ENCODE data around the gene PLB1.
"Not testable (repeated sequence)": the region's sequence is repeated elsewhere in the genome, so short reads cannot be mapped to it uniquely, and the experiment has no call there.

The PLB1 gene

DNA sequence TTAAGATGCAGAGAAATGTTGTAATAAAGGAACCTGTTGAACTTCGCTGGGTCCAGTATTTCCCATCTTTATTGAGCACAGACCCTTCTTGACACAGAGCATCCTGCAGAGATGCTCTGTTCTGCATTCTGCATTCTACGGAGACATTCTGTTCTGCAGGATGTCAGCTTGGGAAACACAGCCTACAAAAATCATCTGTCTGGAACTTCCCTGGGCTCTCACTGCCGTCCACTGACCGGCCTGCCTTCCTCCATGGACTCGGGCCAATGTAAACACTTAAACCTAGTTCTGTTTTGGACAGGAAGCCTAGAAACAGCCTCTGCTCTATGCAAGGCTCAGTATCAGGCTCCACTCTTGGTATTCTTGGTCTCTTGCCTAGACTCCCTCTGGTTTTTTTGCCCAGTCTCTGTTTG is 165.7 kb downstream of the PLB1 start:
- TF ChIP-seq, protein P1, sequence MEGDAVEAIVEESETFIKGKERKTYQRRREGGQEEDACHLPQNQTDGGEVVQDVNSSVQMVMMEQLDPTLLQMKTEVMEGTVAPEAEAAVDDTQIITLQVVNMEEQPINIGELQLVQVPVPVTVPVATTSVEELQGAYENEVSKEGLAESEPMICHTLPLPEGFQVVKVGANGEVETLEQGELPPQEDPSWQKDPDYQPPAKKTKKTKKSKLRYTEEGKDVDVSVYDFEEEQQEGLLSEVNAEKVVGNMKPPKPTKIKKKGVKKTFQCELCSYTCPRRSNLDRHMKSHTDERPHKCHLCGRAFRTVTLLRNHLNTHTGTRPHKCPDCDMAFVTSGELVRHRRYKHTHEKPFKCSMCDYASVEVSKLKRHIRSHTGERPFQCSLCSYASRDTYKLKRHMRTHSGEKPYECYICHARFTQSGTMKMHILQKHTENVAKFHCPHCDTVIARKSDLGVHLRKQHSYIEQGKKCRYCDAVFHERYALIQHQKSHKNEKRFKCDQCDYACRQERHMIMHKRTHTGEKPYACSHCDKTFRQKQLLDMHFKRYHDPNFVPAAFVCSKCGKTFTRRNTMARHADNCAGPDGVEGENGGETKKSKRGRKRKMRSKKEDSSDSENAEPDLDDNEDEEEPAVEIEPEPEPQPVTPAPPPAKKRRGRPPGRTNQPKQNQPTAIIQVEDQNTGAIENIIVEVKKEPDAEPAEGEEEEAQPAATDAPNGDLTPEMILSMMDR (IDR thresholded peaks at IDR 0.05; ENCODE audit: low read depth, low read length), result no peak
- peak; percentile 55 for DNase-seq (ENCODE audit: extremely low read depth, low read depth)

DNA sequence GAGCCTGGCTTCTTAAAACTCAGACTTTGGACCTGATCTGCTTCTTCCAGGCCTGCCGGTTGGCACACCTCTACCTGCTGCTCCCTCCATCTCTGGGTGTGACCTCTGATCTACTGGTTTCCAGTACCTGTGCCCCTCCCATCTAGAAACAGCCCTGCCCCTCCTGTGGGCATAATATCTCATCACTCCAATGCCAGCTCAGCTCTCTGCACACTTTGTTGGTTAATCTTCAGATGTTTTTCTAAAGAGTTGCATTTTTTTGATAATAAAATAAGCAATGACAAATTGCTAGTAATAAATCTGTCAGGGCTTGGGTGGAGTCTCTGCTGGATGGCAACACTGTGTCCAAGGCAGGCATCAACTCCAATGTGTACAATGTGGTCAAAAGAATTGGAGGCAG is 166.2 kb downstream of the PLB1 start:
- TF ChIP-seq, protein P1 (IDR thresholded peaks at IDR 0.05; ENCODE audit: low read depth, low read length), result no peak
- no peak for DNase-seq (ENCODE audit: extremely low read depth, low read depth)

DNA sequence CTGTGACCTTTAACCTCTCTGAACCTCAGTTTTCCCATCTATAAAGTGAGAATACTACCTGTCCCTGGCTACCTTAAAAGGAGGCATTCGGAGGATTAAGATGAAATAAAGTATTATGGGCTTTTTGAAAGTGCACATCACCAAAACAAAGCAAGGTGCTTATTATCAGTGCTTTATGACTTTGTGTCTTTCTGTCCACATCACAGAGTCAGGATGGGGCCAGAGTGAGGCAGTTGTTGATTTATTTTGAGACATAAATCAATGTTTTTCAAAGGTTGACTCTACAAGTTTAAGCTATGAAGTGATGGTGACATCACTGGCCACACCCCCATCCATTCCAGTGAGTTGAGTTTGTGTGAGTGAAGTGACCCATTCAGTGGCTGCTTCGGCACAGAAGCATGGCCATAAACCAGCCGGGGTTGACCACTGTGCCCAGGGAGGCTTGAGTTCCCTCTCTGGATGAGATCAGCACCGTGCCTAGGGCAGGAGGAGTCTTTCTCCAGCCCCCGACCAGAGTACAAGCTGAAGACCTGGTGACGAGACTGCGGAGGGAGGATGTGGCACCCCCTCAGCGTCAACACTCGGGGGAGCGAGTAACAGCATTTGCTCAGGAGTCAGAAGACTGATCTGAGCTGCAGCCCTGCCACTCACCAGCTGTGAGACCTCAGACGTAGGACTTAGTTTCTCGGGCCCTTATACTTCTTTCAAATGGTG is 166.8 kb downstream of the PLB1 start:
- TF ChIP-seq, protein P1 (IDR thresholded peaks at IDR 0.05; ENCODE audit: low read depth, low read length), result no peak
- no peak for DNase-seq (ENCODE audit: extremely low read depth, low read depth)

DNA sequence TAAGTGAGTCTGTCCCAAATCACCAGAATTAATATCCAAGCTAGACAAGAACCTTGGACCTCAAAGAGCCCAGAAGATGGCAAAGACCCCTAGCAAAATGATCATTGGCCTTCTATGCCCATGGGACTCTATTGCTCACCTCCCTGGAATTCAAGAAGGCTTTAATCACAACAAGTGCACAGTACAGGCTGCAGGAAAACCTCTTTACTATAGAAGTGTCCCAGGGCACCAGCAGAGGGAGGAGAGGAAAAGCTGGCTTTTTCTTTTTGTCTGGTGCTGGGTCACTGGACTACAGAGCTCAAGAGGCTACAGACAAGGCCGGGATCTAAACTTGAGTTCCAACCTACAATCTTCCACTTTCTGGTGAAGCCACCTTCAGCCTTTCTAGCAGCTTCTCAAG is 167.5 kb downstream of the PLB1 start:
- TF ChIP-seq, protein P1 (IDR thresholded peaks at IDR 0.05; ENCODE audit: low read depth, low read length), result peak; percentile 43
- DNase-seq (ENCODE audit: extremely low read depth, low read depth), result no peak

DNA sequence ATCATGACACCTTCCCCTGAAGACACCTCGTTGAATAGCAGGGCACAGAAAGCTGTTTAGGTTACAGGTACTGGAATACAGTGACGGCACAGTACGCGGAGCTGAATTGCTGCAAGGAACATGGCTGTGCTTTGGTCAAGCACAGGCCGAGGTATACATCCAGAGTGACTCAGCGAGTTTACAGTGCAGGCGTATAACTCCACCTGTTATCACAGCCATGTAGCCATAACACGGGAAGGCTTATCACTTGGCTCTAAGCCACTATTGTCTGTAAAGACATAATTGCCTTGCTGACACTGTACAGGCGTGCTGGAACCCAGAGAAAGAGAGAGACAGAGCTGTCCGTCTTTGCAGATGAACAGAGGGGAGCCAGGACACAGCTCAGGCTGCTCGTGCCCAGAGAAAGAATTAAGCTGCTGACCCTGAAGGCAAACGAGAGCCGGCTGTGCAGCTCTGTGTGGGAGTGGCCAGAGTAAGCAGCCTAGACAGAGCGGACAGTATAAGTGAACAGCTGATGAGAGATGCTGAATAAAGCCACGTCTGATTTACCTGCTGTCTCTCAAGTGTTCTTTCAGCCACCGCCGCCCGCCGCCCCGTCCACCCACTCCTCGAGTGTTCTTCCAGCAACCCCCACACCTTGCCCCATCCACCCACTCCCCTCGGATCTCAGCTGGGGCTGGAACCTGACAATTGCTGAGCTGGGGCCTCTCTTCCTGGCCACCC is 168.4 kb downstream of the PLB1 start:
- TF ChIP-seq, protein P1 (IDR thresholded peaks at IDR 0.05; ENCODE audit: low read depth, low read length), result no peak
- DNase-seq (ENCODE audit: extremely low read depth, low read depth), result no peak

DNA sequence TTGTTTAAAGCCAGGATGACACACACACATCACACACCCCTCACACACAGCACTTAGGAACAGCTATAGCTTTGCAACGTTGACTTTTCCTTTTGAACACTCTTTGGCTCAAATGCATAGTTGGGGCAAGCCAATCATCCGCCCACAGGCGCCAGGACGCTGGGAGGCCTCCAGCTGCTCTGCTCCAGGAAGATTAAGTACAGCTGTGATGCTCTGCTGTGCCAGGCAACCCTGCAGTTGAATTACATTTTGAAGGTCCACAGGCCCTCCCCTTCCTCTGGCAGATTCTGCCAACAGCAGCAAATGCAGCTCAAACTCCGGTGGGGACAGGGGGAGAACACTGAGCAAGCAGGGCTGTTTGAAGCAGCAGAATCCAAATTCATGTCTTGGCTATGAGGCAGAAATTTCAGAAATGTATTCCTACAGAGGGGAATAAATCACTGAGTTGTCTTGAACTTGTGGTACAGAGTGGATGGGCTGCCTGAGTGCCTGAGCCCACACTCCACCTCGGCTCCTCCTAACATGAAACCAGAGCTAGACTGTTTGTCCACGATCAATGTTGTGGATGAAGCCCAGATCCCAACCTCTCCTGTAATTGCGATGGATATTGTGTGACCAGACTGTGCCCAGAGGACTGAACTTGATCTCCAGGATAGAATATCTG is 169.3 kb downstream of the PLB1 start:
- DNase-seq (ENCODE audit: extremely low read depth, low read depth), result peak; percentile 64
- TF ChIP-seq, protein P1 (IDR thresholded peaks at IDR 0.05; ENCODE audit: low read depth, low read length), result no peak

DNA sequence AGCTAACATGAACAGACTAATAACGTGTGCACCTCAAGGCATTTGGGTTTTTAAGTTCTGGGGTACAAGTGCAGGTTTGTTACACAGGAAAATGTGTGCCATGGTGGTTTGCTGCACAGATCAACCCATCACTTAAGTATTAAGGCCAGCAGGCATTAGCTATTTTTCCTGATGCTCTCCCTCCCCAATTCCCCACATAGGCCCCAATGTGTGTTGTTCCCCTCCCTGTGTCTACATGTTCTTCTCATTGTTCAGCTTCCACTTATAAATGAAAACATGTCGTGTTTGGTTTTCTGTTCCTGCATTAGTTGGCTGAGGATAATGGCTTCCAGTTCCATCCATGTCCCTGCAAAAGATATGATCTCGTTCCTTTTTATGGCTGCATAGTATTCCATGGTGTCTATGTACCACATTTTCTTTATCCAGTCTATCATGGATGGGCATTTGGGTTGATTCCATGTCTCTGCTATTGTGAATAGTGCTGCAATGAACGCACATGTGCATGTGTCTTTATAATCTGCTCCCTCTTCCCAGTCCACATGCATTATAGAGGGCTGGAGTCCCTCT is 170.0 kb downstream of the PLB1 start:
- not testable (repeated sequence) for DNase-seq (ENCODE audit: extremely low read depth, low read depth)
